Left colon (tissue), 2 donors: Measurements from ENCODE around the gene ADAP1. TPM values are rescaled to one million over a fixed set of nuclear protein-coding genes. Genes with fewer than 3 reads are reported as not detected.

Experiments
- ATAC-seq: fragments of 200-7000 bp; cut with Tn5 transposase; one replicate; pipeline ENCODE4 v1.9.1; 2020; ENCODE audit warnings: mild to moderate bottlenecking, moderate library complexity
- DNase-seq, 2 donors: peaks; one replicate each; pipeline ENCODE4 v3.0.0-alpha.2; 2020
- intact Hi-C, 2 donors: fragments of 100-400 bp; cut with DNase I in 1 of 2; cut with micrococcal nuclease in 1 of 2; formaldehyde crosslinking; loops; one replicate each; pipeline versions ENCODE4 v1.11.2 to v1.14.0; 2022; cut with DNase I, micrococcal nuclease
- total RNA-seq, 2 donors: library from RNA; stranded (reverse); fragmentation: NEBNext Ultra II Directional; extraction: Animal tissue kit (Norgen Biotek cat#: 25700); gene quantifications; one replicate each; pipeline ENCODE4 v1.2.1, GENCODE V29; 2021
- donor health status: DM: no; HTN: no; CAD: no.
- donor health status: DM: yes; HTN: yes; CAD: no.

Gene ADAP1
- total RNA-seq, 2 donors from 2014 or later: 147 to 166 TPM

DNA sequence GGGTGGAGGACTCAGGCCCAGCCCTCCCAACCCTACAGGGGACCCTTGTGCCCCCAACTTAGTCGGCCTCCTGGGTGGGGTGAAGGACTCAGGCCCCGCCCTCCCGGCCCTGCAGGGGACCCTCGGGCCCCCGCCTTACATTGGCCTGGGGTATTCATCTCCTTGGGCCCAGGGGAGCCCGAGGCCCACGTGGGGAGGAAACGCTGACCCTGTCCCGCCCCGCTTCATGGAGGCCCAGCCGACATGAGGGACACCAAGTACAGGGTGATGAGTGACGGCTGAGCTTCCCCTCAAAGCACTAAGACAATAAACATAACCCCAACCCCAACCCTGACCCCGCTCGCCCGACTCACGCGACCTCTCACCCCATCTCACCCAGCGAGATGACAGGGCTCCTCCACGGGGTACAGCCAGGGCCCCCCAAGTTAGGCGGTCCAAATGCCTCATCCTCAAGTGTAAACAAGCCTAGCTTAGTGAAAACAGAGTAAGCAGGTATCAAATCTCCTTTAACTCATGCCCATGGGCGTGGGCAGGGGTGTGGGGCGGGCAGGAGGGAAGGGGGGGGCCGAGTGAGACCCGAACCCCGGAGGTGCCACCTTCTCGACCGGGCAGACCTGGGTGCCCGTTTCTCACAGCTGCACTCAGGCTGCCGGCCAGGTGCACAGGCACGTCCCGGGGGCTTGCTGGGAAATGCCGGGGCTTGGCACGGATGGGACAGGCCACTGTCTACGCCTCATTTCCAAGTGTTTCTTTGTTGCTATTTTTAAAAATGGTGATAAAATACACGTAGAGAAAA lies 36.7 kb upstream of the ADAP1 start:
- intact Hi-C loops: loop anchor here in 1 of 2 donors (5.0 kb wide), 1 partner anchor 76 kb away; no protein-coding TSS in a partner anchor
- ATAC-seq: no peak
- DNase-seq: no peak

- no peak for ATAC-seq
- DNase-seq: no peak
- intact Hi-C loops: loop anchor here in 1 of 2 donors (5.0 kb wide), 1 partner anchor 77 kb away; no protein-coding TSS in a partner anchor
Observed at GRCh38 chr7:990352-990932, 36.0 kb upstream of the ADAP1 start.

GRCh38 chr7:988963-989529 lies 34.6 kb upstream of the ADAP1 start:
- no peak for DNase-seq
- no peak for ATAC-seq
- intact Hi-C loops: no loop called here

- peak in 1 of 2 donors; percentile 62 for DNase-seq
- peak; percentile 55 for ATAC-seq
- intact Hi-C loops: no loop called here
Observed at GRCh38 chr7:988426-988911, 34.0 kb upstream of the ADAP1 start.

DNA sequence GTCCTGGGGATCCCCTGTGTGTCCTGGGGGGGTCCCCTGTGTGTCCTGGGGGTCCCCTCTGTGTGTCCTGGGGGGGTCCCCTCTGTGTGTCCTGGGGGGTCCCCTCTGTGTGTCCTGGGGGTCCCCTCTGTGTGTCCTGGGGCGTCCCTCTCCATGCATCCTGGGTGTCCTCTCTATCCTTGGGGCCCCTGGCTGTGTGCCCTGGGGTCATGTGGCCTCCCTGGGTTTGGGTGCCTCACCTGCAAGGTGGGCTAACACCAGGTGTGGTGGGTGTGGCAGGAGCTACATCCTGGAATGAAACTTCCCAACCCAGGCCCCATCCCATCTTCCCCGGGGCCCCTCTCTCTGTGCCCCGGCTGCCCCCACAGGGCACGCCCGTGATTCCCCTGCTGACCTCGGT lies 33.4 kb upstream of the ADAP1 start:
- peak; percentile 1 for ATAC-seq
- DNase-seq: no peak
- intact Hi-C loops: no loop called here

DNA sequence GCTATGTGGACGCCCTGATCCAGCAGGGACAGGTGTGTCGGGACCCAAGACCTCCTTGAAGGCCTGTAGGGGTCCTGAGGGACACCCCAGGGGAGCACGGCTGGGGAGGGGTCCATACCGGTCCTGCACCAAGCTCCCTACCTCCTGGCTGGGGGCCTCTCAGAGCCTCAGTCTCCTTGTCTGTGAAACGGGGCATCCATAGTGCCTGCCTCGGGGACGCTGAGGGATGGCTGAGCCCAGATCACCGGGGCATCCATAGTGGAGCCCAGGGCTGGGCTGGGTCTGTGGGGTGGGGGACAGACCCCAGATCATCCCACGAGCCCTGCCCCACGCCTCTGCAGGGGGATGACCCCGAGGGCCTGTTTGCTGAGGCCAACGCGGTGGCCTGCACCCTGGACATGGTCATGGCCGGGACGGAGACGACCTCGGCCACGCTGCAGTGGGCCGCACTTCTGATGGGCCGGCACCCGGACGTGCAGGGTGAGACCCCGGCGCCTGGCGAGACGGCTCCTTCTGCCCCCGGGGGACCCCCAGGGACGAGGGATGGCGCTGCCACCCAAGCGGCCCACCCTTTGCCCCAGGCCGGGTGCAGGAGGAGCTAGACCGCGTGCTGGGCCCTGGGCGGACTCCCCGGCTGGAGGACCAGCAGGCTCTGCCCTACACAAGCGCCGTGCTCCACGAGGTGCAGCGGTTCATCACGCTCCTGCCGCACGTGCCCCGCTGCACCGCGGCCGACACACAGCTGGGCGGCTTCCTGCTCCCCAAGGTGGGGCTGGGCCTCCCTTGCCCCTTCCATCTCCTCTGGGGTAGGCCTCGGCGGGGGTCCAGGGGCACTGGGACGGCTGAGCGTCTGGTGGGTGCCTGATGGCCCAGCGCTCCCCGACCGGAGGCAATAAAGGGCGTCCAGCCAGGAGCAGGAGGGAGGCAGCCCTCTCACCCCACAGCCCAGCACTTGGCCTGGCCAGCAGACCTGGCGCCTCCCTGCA lies 32.6 kb upstream of the ADAP1 start:
- intact Hi-C loops: no loop called here
- DNase-seq (no peak), ATAC-seq (no peak)

DNA sequence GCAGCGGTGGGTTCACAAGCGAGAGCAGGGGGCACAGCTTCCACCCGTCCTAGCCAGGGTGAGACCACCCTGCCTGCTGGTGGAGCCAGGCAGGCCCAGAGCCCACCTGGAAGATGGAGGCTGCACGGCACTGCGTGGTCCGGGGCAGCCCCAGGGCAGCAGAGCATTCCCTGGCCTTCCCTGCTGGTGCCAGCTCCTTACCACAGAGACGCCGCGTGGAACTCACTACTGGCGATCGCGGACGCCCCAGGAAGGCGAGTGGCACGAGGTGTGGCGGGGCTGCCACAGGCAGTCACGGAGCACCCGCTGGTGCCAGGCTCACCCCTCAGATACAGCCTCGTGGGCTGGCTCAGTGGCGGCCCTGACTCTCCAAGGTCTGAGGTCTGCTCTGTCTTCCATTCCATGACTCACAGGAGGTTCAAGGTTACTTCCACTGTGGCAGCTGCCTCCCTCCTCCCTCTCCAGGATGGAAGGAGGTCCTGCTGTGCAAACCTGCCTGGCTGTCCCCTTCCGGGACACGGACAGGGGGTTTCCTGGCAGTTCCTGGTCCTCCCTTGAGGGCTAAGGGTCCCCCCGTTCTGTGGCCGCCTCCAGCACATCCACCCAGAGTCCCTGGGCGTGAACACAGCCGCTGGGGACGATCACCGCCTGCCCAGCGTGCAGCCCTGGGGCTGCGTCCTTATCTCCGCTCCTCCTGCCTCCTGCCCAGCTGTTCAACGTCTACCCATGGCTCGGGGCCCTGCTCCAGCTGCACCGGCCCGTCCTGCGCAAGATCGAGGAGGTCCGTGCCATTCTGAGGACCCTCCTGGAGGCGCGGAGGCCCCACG lies 31.6 kb upstream of the ADAP1 start:
- ATAC-seq: peak; percentile 8

DNA sequence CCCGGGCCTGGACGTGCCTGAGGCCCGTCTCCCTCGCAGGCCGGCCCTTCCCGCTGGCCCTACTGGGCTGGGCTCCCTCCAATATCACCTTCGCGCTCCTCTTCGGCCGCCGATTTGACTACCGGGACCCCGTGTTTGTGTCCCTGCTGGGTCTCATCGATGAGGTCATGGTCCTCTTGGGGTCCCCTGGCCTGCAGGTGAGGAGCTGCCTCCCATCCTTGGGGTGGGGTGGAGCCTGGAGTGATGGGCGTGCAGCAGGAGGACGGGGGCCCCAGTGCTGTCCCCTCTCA lies 30.6 kb upstream of the ADAP1 start:
- intact Hi-C loops: no loop called here
- ATAC-seq: no peak
- no peak for DNase-seq

More for the DNA sequence above, 31.6 kb upstream of the ADAP1 start:
- no peak for DNase-seq
- intact Hi-C loops: no loop called here

DNA sequence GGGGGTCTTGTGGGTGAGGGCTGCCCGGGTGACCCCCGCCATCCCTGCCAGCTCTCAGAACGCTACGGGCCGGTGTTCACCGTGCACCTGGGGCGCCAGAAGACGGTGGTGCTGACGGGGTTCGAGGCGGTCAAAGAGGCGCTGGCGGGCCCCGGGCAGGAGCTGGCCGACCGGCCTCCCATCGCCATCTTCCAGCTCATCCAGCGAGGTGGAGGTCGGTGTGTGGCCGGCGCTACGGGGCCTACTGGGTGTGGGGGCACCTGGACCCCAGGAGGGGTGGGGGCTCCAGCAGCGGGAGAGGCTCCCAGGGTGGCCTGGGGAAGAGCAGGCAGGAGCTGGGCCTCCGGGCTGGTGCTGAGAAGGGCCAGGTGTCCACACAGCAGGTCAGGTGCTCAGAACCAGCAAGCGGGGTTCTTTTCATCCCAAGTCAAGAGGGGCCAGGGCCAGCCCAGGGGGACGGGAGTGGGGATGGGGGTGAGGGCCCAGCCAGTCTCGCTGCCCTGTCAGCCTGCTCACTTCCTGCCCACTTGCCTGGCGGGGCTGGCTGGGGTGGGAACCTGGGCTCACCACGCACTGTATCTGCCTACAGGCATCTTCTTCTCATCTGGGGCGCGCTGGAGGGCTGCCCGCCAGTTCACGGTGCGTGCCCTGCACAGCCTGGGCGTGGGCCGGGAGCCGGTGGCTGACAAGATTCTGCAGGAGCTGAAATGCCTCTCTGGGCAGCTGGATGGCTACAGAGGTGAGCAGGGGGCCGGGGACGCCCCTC lies 30.1 kb upstream of the ADAP1 start:
- ATAC-seq (no peak), DNase-seq (no peak)
- intact Hi-C loops: no loop called here

GRCh38 chr7:983616-984071 lies 29.2 kb upstream of the ADAP1 start:
- ATAC-seq (no peak), DNase-seq (no peak)
- intact Hi-C loops: no loop called here

DNA sequence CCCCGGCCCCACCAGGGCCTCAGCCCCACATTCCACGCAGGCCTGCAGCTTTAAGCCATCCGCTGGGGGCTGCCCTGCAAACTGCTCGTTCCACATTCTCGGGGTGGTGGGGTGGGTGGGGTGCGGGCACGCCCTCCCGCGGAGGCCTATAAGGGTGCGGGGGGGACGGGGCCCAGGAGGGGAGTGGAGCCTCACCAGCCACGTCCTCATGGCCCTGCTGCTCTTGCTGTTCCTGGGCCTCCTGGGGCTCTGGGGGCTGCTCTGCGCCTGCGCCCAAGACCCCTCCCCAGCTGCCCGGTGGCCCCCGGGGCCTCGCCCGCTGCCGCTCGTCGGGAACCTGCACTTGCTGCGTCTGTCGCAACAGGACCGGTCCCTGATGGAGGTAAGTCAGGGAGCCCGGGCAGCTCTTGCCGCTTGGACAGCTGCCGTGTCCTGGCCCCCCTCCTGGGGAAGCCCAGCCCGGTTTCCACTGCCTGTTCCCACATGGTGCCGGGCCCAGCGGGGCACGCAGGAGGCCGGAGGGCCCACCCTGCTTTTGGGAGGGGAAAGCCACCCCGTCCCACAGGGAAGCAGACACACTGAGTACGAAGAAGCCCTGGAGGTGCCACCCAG lies 28.6 kb upstream of the ADAP1 start, which contains the start of gene CYP2W1:
CYP2W1 (plus strand) TSS at position 178 of the 612 bp plus-strand sequence; CDS start at position 209, 31 bp downstream.
- peak; percentile 11 for ATAC-seq
- no peak for DNase-seq
- intact Hi-C loops: no loop called here

GRCh38 chr7:982511-983003 lies 28.1 kb upstream of the ADAP1 start:
- intact Hi-C loops: no loop called here
- no peak for DNase-seq
- no peak for ATAC-seq

DNA sequence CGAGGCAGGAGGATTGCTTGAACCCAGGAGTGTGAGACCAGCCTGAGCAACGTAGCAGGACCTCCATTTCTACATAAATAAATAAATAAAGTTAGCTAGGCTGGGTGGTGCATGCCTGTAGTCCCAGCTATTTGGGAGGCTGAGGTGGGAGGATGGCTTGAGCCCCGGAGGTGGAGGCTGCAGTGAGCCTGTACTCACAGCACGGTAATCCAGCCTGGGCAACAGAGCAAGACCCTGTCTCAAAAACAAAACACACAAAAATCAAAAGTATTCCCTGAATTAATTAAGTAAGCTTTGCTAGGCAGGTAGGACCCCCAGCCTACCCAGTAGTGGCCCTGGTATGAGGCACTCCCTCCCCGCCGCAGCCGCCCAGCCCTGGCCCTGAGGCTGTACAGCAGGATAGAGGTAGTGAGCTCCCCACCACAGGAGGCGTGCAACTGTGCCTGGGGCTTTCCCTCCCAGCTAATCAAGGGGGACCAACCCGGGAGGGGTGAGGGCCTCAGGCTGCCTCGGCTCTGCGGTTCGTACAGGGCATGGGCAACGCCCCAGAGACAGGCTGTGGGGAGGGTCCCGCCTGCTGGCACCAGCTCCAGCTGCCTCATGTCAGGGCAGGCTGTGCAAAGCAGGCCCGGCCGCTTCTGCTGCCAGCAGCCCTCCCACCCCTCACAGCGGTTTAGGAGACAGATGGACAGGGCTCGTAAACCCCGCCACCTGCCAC lies 27.5 kb upstream of the ADAP1 start:
- ATAC-seq (peak; percentile 9), DNase-seq (peak in 1 of 2 donors; percentile 61)
- intact Hi-C loops: no loop called here

DNA sequence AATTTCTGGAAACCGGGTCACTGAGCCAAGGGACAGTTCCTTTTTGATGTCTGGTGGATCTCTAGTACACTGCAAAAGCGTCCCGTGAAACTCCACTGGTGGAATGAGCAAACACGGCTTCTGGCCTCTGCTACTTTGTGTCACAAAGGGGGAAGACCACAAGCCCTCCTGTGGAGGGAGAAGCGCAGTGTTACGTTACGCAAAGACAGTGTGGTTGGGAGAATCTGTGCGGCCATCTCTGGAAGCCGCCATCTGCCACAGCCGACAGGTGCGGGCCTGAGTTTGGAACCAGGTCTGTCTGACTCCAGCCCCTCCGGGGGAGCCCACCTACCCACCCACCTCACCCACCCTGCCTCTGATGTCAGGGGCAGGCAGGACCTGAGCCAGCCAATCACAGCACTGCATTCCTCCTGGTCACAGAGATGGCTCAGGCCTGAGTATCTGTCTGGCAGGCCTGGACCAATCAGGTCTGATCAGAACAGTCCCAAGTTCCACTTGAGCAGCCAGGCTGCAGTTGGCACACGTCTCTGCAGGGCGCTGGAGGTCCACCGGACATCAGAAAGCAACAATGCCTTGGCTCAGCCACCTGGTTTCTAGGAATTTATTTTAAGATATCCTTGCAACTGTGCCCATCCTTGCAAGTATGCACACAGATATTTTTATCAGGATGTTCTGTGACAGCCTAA lies 25.5 kb upstream of the ADAP1 start:
- DNase-seq (no peak), ATAC-seq (no peak)
- intact Hi-C loops: no loop called here

- intact Hi-C loops: no loop called here
- DNase-seq: no peak
- ATAC-seq: no peak
Observed at GRCh38 chr7:979151-979550, 24.7 kb upstream of the ADAP1 start.
